HuH-7.5 (cell line): Measurements from ENCODE around the gene OPCML.

Experiments
- DNase-seq: peaks from one replicate; pipeline ENCODE4 v3.0.0; 2011; ENCODE audit warnings: low spot score

The OPCML gene

GRCh38 chr11:132892876-132893275, 639.4 kb downstream of the OPCML start:
- DNase-seq, result no peak

GRCh38 chr11:132888226-132888625, 644.1 kb downstream of the OPCML start:
- DNase-seq, result no peak

GRCh38 chr11:132886335-132886734, 646.0 kb downstream of the OPCML start:
- DNase-seq, result no peak

GRCh38 chr11:132883241-132883640, 649.1 kb downstream of the OPCML start:
- DNase-seq, result no peak

- no peak for DNase-seq
These were observed 650.7 kb downstream of the OPCML start for GRCh38 chr11:132881622-132882021.

GRCh38 chr11:132878111-132878510, 654.2 kb downstream of the OPCML start:
- DNase-seq, result no peak

GRCh38 chr11:132876705-132877104, 655.6 kb downstream of the OPCML start:
- DNase-seq, result no peak

GRCh38 chr11:132876239-132876638, 656.1 kb downstream of the OPCML start:
- no peak for DNase-seq

- DNase-seq, result no peak
These were observed 657.7 kb downstream of the OPCML start for GRCh38 chr11:132874638-132875037.

GRCh38 chr11:132873841-132874240, 658.5 kb downstream of the OPCML start:
- no peak for DNase-seq

- no peak for DNase-seq
These were observed 660.1 kb downstream of the OPCML start for GRCh38 chr11:132872211-132872610.

- no peak for DNase-seq
These were observed 665.3 kb downstream of the OPCML start for GRCh38 chr11:132866783-132867545.

GRCh38 chr11:132865623-132866022, 666.7 kb downstream of the OPCML start:
- no peak for DNase-seq

- no peak for DNase-seq
These were observed 667.3 kb downstream of the OPCML start for GRCh38 chr11:132864811-132865576.

GRCh38 chr11:132862933-132863332, 669.4 kb downstream of the OPCML start:
- no peak for DNase-seq

- no peak for DNase-seq
These were observed 670.2 kb downstream of the OPCML start for GRCh38 chr11:132862137-132862536.

GRCh38 chr11:132859306-132859705, 673.0 kb downstream of the OPCML start:
- no peak for DNase-seq

- DNase-seq, result no peak
These were observed 674.1 kb downstream of the OPCML start for GRCh38 chr11:132858223-132858622.

GRCh38 chr11:132856032-132856431, 676.3 kb downstream of the OPCML start:
- DNase-seq, result no peak

- no peak for DNase-seq
These were observed 676.8 kb downstream of the OPCML start for GRCh38 chr11:132855516-132855915.

- DNase-seq, result no peak
These were observed 678.4 kb downstream of the OPCML start for GRCh38 chr11:132853886-132854285.

- no peak for DNase-seq
These were observed 679.9 kb downstream of the OPCML start for GRCh38 chr11:132852361-132852760.

- no peak for DNase-seq
These were observed 681.1 kb downstream of the OPCML start for GRCh38 chr11:132851247-132851646.
